NCI-H2029 (cell line): ENCODE results near the gene BACE1-AS.
"Not testable (repeated sequence)": the region's sequence is repeated elsewhere in the genome, so short reads cannot be mapped to it uniquely, and the experiment has no call there.

Experiments
- DNase-seq: peaks from one replicate; lab custom pipeline; 2025; lab: John Stamatoyannopoulos, UW

BACE1-AS gene

DNA sequence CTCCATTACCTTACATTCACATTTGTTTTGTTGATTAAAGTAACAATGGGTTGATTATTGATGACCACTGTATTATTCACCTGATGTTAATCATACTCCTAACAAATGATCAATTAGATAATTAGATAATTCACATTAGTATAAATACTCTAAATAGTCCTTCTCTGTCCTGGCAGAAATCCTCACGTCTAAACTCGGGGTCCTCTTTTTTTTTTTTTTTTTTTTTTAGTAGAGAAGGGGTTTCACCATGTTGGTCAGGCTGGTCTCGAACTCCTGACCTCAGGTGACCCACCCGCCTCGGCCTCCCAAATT lies 36.1 kb downstream of the BACE1-AS start:
- not testable (repeated sequence) for DNase-seq

DNA sequence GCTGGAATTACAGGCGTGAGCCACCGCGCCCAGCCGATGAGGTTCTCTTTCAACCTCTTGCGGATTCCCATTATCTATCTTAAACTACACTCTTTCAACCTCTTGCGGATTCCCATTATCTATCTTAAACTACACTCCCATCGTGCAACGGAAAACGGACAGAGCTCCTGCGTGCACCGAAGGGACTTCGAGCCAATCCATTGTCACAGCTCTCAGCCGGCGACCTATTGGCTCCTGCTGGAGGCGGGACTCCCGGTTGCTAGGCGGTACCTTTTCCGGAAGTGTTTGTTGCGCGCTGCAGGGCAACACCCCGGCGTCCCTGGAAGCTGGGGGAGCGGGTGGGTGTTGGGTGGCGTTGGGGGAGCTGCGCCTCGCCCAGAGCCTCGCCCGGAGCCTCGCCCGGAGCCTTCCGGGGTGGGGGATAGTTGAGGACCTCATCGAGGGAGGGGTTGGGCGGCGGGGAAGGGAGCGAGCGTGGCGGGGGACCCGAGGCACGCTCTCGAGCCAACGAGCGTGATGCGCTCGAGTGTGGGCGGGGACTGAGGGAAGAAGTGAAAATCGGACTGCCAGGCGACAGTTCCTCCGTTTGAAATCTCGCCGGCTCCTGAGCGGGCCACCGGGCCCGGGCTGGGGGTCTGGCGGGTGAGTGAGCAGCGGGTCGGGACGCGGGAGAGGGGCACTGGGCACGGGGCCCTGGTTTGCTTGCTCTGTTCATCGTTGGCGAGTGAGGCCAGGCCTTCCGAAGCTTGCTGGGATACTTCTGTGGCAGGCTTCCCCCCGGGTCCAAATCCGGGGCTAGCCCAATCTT lies 36.6 kb downstream of the BACE1-AS start, which contains the start of gene CEP164:
TSS of gene CEP164 (plus strand) at position 288 of the 808 bp plus-strand sequence. CDS start 10,733 bp downstream, outside the sequence.
- peak; percentile 95 for DNase-seq

DNA sequence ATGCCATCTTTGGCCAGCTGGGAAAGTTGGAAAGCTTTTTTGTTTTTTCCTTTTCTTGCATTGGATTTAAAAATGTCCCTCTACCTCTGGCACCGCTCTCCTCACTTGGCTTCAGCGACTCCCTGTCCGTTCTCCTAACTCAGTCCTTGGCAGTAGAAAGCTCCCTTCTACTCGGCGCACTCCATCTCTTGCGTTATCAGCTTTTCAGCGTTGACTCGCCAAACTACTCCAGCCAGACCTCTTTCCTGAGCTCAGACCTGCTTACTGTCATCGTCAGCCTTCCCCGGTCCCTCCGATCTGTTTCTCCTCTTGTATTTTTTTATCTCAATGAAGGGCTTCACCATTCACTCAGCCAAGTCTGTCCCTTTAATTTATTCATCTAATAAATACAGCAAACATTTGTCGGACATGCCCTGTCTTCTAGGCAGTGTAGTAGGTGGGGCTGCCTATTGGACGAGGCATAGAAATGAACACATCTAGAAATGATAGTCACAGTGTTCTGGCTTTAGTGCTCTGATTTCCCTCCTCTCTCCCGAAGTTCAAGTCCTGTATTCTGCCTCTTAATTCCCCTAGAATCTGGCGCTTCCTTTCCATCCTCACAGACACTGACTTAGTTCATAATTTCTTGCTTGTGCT lies 37.3 kb downstream of the BACE1-AS start:
- no peak for DNase-seq

DNA sequence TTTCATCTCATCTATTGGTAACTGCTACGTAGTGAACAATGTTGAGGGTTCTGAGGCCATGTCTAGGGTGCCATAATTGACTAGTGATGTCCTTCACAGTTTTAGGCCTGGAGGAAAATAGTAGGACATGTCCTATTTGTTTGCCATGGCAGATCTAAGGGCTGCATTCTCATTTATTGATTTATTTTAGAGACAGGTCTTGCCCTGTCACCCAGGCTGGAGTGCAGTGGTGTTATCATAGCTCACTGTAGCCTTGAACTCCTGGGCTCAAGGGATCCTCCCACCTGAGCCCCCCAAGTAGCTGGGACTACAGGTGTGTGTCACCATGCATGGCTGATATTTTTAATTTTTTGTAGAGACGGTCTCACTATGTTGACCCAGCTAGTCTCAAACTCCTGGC lies 41.7 kb downstream of the BACE1-AS start:
- DNase-seq, result no peak

DNA sequence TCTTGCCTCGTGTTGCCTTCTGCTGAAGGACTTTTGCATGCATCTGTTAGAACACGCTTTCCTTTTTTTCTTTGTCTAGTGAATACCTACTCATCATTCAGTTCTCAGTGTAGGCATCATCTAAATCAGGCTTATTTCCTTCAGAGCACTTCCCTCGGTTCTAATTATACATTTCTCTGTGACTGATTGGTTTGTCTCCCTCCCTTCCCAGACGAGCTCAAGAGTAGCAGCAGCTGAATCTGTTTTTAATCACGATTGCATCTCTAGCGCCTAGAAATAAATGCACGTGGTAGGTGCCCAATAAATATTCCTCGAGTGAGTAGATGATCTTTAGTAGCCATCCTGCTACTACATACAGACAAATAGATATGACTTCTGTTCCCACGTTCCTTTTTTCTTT lies 42.8 kb downstream of the BACE1-AS start:
- no peak for DNase-seq

DNA sequence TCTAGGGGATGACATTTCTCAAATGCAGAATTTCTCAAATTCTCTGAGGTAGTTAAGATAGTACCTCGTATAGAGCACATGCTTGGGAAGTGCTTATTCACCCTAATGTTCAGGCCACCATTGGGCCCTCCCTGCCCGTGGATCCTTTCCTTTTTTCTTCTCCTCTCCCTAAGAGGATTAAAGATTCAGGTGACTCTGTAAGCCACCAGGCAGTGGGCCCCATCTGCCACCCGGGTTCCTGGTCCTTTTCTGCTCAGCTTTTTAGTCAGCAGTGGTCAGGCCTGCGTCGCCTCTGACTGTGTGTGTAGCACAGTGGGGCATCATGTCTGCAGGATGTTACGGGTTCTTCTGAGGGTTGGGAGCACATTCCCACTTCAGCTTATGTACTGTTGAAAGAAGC lies 43.8 kb downstream of the BACE1-AS start:
- DNase-seq, result no peak

DNA sequence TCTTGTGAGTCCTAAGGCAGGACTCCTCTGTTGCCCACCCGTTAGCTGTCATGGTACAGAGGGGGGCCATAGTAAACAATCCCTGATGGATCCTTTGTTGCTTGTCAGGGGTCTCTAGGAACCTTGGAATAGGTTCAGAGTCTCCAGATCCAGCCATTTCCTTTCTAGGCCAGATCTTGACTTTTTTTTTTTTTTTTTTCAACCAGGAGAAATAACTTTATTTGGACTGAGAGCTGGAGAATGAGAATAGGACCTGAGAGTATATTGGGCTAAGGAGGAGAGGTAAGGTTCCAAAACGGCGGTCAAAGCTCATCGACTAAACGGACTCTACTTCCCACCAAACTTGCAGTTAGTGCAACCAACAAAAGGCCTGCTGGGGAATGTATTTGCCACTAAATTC lies 44.3 kb downstream of the BACE1-AS start:
- DNase-seq, result no peak

DNA sequence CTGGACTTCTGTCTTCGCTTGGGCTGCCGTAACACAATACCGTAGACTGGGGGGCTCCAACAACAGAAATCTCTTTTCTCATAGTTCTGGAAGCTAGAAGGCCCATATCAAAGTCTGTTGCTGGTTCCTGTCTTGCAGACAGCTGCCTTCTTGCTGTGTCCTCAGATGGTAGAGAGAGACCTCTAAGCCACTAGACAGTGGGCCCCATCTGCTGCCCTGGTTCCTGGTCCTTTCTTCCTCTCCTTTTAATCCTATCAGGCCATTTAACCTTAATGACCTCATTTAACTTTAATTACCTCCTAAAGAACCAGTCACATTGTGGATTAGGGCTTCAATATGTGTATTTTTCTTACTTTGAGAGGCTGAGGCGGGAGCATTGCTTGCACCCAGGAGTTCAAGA lies 45.9 kb downstream of the BACE1-AS start:
- no peak for DNase-seq
